ENCODE measurements around the gene FAM50B.

DNA sequence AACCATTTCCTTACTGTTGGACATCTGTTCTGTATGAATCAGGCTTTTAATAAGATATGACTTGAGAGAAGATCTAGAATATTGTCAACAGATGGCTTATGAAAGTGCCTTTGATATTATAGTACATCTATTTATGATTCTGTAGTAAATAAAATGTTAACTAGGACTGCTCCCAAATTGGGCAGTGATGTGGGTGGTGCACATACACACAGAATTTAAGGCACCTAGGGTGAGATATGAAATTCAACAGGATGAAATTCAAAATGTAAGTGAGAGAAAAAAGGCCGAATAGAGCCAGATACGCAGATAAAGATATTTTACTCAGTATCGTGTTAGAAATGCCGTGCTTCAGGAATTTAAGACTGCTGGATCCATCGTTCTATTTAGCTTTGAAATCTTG is 26.3 kb downstream of the FAM50B start:
- no peak for TF ChIP-seq SP1 (IDR thresholded peaks at IDR 0.05)
- TF ChIP-seq, protein P1, sequence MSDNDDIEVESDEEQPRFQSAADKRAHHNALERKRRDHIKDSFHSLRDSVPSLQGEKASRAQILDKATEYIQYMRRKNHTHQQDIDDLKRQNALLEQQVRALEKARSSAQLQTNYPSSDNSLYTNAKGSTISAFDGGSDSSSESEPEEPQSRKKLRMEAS (IDR thresholded peaks at IDR 0.05): no peak
- TF ChIP-seq, protein P2, sequence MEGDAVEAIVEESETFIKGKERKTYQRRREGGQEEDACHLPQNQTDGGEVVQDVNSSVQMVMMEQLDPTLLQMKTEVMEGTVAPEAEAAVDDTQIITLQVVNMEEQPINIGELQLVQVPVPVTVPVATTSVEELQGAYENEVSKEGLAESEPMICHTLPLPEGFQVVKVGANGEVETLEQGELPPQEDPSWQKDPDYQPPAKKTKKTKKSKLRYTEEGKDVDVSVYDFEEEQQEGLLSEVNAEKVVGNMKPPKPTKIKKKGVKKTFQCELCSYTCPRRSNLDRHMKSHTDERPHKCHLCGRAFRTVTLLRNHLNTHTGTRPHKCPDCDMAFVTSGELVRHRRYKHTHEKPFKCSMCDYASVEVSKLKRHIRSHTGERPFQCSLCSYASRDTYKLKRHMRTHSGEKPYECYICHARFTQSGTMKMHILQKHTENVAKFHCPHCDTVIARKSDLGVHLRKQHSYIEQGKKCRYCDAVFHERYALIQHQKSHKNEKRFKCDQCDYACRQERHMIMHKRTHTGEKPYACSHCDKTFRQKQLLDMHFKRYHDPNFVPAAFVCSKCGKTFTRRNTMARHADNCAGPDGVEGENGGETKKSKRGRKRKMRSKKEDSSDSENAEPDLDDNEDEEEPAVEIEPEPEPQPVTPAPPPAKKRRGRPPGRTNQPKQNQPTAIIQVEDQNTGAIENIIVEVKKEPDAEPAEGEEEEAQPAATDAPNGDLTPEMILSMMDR (IDR thresholded peaks at IDR 0.05; ENCODE audit: low read depth, low read length, missing input control): no peak
- no peak for TF ChIP-seq HNF4G (IDR thresholded peaks at IDR 0.05)
